Daoy (cell line): Measurements from ENCODE around the gene ANKRD10. TPM values are rescaled to one million over a fixed set of nuclear protein-coding genes. Genes with fewer than 3 reads are reported as not detected.
A peak's percentile ranks its signal among the peaks of the same experiment; 100 is the strongest.

Source experiments
- DNase-seq: peaks from one replicate; pipeline ENCODE4 v3.0.0-alpha.2; 2015; ENCODE audit warnings: low read depth
- total RNA-seq: library from RNA; depleted of rRNA; stranded (reverse); fragments of >200 nt; shearing (Covaris generic); gene quantifications from 2 replicates; pipeline ENCODE4 v1.2.3, GENCODE V29; 2014

Gene ANKRD10
- total RNA-seq, 1 experiment from 2014 or later = 25.2 TPM

DNA sequence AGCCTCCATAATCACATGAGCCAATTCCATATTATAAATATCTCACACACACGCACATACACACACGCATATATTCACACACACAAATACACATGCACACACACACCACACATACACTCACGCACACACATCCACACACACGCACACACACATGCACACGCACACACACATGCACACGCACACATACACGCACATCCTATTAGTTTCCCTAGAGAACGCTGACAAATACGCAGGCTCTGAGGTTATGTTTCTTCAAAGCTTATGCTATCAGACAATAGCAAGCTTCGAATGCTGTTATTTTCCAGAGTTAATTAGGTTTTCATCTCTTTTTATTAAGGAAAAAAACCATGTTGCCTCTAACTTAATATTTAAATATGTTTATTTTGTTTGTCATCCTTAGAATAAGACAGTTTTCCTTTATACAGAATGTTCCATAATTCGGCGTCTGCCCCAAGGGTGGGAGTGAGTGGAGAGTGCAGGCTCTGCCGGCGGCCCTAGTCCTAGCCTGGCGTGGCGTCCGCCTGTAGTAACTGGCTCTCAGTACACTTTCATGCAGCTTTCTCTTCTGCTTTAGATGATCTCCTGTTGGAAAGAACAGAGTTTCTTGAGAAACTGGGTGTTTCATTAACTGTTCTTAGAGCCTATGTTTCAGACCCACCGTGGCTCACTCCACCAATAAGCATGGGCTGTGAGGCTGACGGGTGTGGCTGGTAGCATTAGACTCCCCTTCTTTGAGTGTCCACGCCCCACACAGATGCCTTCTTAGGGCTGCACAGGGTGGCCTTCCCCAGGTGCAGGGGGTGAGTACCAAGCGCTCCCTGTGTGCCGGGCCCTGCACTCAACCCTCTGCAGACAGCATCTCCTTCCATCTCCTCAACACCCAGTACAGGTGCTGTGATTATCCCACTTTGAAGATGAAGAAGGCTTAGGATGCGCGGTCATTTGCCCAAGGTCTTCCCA is 30.4 kb upstream of the ANKRD10 start:
- DNase-seq = no peak

DNA sequence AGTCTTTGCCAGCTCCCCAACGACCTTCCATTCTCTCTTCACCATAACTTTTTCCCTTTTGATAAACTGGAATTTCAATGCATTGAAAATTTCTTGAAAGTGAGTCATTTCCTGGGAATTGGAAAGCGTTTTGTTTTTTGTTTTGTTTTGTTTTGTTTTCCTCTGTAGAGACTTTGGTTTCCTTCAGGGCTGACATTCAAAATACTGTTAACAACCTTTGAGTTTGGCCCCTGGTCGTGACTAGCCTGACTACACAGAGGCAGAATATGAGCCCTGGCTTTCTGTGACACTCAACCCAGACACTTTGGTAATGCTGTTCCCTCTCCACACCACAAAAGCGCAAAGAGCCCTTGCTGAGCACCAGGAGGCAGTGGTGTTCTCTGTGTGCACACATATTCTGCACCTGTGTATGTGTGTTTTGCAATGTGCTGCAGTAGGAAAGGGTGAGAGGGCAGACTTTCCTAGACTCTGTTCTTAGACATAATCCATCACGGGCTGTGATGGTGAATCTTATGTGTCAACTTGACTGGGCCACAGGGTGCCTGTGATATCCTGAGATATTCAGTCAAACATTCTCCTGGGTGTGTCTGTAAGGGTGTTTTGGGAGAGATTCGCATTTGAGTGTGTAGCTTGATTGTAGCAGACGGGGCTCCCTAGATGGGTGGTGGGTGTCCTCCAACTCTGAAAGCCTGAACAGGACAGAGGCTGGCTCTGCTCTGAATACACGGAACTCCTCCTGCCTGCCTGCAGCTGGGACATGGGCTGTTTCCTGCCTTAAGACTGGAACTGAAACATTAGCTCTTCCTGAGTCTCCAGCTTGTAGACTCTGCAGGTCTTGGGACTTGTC is 29.5 kb upstream of the ANKRD10 start:
- DNase-seq = peak; percentile 42

DNA sequence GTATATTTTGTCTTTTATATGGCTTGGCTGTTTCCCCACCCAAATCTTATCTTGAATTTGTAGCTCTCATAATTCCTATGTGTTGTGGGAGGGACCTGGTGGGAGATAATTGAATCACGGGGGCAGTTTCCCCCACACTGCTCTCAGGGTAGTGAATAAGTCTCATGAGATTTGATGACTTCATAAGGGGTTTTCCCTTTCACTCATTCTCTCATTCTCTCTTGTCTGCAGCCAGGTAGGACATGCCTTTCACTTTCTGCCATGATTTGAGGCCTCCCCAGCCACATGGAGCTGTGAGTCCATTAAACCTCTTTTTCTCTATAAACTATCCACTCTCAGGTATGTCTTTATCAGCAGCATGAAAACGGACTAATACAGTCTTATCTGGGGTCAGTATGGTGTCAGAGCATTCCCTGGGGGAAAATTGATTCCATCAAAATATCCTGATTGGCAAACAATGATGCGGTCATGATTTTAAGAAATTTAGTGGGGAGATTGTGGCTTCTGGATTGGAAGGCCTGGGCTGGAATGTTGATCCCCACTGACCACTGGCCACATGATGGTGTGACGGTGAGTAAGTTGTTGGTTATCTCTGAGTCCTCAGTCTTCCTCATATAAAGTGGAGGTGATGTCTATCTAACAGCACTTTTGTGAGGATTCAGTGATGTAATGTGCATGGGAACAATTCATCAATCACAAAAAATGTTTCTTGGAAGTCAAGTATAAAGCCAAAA is 27.5 kb upstream of the ANKRD10 start:
- DNase-seq = peak; percentile 47

DNA sequence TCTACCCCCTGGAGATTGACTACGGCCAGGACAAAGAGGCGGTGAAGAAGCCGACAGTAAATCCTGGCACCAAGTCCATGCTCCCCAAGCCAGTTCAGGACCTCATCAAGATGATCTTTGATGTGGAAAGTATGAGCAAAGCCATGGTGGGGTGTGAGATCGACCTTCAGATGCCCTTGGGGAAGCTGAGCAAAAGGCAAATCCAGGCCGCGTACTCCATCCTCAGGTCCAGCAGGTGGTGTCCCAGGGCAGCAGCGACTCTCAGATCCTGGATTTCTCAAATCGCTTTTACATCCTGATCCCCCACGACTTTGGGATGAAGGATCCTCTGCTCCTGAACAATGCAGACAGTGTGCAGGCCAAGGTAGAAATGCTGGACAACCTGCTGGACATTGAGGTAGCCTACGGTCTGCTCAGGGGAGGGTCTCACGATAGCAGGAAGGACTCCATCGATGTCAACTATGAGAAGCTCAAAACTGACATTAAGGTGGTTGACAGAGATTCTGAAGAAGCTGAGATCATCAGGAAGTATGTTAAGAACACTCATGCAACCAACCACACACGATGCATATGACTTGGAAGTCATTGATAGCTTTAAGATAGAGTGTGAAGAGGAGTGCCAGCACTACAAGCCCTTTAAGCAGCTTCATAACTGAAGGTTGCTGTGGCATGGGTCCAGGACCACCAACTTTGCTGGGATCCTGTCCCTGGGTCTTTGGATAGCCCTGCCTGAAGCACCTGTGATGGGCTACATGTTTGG is 24.0 kb upstream of the ANKRD10 start:
- no peak for DNase-seq

DNA sequence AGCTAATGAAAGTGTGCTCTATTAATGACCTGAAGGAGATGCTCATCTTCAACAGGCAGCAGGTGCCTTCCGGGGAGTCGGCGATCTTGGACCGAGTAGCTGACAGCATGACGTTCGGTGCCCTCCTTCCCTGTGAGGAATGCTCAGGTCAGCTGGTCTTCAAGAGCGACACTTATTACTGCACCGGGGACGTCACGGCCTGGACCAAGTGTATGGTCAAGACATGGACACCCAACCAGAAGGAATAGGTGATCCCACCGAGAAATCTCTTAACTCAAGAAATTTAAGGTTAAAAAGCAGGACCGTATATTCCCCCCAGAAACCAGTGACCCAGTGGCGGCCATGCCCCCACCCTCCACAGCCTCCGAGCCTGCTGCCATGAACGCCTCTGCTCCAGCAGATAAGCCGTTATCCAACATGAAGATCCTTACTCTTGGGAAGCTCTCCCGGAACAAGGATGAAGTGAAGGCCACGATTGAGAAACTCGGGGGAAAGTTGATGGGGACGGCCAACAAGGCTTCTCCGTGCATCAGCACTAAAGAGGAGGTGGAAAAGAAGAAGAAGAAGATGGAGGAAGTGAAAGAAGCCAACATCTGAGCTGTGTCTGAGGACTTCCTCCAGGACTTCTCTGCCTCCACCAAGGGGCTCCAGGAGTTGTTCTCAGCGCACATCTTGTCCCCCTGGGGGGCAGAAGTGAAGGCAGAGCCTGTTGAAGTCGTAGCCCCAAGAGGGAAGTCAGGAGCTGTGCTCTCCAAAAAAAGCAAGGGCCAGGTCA is 22.8 kb upstream of the ANKRD10 start:
- no peak for DNase-seq

DNA sequence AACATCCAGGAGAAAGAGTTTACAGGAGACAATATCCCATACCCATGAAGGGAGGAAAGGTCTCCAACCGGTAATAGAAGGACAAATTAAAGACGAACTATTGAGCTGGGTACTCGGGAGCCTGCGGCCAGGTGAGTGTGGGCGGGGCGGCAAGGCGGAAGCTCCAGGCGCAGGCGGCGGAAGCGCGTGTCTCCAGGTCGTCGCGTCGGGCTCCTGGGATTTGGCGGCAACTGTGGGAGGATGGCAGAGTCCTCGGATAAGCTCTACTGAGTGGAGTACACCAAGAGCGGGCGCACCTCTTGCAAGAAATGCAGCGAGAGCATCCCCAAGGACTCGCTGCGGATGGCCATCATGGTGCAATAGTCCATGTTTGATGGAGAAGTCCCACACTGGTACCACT is 21.6 kb upstream of the ANKRD10 start:
- no peak for DNase-seq

DNA sequence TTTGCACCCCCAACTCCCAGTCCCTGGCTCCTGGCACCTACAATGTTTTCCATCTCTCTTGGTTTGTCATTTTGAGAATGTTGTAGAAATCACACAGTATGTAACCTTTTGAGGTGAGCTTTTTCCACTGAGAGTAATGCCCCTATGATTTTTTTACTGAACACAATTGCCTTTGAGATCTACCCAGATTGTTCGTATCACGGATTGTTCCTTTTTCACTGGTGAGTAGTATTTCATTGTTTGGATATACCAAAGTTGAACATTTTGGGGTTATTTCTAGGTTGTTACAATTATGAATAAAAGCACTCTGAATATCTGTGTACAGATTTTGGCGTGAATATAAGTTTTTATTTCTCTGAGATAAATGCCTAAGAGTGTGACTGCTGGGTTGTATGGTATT is 17.7 kb upstream of the ANKRD10 start:
- no peak for DNase-seq

DNA sequence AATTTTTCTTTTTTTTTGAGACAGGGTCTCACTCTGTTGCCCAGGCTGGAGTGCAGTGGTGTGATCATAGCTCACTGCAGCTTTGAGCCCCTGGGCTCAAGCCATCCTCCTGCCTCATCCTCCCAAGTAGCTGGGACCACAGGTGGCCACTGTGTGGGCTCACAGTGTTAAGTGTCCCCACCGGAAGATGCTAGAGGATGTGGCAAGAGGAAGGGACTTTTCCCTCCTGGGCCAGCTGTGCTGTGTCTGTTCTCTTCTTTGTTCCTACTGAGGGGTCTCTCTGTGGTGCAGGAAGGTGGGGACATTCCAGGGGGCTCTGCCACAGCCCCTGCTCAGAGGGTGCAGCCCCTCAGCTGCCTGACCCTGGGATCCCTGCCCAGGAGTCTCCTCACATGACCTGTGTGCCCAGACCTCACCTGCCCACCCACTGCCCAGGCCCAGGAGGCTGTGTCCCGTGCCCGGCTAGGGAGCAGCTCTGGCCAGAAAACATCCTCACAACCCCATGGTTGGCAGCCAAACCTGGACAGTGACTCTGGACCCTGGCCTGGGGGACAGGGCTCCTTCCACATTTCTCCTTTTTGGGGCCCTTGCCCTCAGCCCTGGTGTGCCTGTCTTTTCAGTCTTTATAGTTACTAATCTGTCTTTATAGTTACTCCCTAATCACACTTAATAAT is 14.4 kb upstream of the ANKRD10 start:
- no peak for DNase-seq

DNA sequence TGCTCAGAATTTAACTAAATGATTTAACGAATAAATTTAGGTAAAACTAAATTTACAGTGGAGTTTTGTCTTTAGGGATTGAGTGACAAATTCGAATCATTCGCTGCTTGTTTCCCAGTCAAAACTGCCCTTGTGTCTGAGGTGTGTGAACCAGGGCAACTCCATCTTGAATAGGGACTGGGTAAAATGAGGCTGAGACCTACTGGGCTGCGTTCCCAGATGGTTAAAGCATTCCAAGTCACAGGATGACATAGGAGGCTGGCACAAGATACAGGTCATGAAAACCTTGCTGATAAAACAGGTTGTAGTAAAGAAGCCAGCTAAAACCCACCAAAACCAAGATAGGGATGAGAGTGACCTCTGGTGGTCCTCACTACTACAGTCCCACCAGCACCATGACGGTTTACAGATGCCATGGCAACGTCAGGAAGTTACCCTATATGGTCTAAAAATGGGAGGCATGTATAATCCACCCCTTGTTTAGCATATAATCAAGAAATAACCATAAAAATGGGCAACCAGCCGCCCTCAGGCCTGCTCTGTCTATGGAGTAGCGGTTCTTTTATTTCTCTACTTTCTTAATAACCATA is 10.2 kb upstream of the ANKRD10 start:
- DNase-seq = no peak

DNA sequence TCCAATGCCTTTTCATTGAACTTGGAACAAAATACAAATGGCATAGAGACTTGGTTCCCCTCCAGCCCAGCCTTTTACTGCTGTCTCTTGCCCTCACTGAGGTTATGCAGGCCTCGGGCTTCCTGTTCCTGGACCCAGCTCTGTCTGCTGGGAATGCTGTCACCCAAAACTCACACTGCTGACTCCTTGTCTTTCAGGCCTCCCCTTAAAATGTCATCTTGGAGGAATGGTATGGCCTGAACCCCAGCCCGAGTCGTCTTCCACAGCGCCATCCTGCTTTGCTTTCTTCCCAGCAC is 9.7 kb upstream of the ANKRD10 start:
- DNase-seq = no peak

DNA sequence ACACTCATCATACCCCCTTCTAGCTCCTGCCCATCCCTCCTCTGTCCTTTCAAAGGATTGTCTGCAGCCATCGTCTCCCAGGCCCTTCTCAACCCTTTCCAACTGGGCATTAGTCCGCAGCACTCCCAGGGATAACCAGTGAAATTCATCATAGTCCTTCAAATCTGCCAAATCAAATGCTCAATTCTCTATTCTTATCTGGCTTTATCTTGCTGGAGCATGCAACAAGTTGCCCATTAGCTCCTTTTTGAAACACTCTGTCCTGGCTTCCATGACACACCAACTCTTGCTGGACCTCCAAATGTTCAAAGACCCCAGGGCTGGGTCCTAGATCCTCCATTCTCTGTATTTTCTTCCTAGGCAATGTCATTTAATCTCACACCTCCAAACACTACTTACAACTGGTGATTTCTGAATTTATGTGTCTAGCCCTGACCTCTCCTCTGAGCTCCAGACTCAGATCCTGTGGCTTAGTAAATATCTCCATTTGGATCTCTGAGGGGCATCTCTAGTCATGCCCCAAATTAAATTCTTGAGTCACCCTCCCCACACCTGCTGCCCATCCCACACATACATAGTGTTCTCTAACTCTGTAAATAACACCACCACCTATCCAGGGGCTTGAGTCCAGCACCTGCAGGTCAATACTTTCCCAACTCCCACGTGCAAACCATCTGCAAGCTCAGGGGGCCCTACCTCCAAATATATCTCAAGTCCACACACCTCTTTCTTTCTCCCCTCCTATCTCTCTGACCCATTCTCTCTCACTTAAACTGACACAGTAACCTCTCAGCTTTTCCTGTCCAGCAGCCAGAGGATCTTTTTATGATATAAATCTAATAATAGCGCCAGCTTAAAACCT is 9.1 kb upstream of the ANKRD10 start:
- no peak for DNase-seq

DNA sequence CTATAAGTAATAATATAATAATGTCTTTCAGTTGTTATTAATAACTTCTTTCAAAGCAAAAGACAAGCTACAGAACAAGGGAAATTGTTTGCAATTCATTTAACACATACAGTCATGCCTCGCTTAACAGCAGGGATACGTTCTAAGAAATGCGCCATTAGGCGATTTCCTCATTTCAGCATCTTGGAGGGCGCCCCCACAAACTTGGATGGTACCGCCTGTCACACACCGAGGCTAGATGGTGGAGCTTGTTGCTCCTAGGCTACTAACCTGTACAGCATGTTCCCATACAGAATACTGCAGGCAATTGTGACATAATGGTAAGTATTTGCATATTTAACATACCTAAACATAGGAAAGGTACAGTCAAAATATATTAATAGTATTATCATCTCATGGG is 8.2 kb upstream of the ANKRD10 start:
- DNase-seq = no peak

DNA sequence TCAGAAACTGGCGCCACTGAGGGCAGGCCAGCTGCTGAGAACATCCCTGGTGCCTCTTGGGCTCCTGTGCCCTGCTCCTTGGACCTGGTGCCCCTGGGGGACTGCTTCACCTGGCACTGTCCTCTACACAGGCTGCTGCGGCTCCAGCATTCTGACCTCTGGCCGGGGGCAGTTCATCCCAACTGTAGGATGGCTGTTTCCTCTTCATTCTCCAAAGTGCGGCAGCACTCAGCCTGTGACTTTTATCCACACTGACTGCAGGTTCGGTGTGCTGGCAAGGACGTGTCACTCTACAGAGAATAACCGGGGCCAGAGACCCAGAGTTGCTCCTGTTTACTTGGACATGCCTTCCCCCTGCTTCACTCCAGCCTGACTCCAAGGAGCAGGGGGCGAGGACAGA is 7.6 kb upstream of the ANKRD10 start:
- DNase-seq = no peak

DNA sequence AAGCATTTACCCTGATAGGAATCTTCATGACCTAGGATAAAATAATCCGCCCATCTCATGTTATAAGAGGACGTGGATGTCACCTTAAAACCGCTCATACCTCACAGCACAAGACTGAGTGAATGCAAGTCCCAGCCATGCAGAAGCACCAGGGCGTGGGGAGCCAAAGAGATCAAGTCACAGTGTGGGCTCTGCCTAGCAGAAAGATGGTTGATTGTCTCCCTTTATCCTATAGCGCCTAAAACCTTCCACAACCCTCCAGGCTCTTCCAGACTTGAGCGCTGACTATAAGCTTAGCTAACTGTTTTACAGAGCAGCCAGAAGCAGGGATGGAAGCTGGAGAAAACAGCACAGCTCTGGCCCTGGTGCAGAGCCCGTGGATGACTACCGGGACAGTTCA is 6.8 kb upstream of the ANKRD10 start:
- no peak for DNase-seq

DNA sequence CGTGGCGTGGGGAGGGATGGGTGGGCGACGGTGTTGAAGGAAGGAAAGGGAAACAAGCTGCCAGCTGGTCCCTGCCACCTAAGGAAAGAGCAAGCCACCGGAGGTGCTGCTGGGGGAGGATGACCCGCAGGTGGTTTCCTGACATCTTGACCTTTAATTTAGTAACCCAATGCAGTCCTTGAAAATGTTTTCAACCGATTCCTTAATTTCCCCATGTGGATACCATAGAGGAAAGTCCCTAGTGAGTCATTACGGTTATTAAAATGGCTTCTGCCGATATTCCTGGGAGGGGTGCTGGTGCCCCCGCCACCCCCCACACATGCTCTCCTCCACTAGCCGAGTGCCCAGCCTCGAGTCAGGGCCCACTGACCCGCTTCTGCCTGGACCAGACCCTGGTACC is 6.3 kb upstream of the ANKRD10 start:
- DNase-seq = no peak

DNA sequence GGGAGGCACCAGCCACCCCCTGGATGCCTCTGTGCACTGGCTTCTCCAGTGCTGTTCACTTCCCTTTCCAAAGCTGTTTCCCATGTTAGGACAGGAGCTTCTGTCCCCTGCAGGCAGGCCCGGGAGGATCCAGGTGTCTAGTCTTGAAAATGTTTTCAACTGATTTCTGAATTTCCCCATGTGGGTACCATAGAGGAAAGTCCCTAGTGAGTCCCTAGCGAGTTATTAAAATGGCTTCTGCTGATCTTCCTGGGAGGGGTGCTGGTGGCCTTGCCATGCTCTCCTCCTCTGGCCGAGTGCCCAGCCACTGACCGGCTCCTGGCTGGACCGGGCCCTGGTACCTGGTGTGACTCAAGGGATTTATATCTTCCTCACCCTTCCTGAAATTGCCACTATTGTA is 5.2 kb upstream of the ANKRD10 start:
- no peak for DNase-seq

DNA sequence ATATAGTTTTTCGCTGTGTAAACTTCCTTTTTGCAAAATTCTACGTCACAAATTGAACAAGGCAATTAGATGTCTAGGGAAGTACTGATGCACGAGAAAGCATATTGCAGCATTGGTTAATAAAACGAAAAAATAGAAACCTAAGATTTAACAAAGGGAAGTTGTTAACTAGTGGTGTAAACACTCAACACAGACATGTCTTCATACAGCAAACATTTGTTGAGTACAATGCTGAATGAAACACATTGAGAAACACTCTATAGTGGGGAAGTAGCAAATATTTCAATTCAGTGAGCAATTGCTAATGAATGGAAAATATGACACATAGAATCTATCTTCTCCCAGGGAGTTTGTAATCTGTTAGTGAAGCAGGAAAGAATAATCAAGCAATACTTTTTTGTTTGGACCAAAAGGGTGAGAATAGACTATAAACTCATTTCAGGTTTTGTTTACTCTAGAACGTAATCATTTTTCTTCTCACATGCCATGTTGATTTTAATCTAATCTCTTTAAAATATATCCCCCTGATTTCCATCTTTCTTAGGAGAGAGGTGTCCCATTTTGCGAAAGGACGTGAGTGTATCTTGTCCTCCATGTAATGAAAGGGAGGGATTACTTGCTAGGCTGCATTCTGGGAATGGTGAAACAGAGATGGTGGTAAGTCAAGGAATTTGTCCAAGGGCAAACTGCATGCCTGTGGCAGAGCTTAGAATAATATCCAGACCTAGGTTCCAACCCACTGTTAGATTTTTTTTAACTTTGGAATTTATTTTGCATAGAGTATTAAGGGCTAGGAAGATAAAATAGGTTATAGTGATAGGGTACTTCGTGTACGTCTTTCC is 1.7 kb upstream of the ANKRD10 start:
- DNase-seq = peak; percentile 48

DNA sequence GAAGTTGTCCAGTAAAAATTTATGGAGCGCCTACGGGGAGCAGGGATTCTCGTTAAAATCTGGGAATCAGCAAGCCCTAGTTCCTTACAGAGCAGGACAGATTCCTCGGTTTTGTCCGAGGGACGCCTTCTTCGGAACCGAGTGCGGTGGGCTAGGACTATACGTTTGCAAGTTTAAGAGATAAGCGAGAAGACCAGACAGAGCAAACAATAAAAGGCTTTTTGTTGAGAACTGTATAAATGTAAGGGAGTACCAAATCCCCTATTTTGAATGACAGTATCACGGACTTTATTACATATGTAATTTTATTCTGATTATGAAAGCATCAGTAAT is 971 bp upstream of the ANKRD10 start:
- DNase-seq = no peak
